ENCODE data around the gene NPAS3.

The NPAS3 gene

DNA sequence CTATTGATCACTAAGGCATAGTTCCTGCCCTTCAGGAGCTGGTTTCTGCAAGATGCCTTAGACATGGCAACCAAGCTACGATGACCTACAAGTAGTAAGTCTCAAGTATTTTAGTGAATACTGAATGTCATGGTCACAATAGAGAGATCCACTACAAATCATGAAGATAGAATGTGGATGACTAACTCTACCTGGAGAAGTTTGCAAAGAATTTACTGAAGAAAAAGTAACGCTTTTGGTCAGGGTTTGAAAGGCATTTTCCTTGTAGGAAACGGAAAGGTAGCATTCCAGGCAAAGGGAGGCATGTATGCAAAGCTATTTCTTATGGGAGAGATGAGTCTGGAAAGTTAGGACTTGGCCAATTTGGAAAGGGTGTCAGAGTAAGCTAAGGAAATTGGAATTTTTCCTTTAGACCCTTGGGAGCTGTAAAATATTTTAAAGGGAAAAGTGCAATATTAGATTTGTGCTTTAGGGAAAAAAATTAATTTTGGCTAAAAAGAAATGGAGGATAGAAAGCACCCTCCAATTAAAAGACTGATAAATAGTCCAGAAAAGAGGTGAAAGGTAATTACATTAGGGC is 634.7 kb downstream of the NPAS3 start:
- Histone ChIP-seq H3K27me3 (ENCODE audit: control insufficient read depth, insufficient read depth, low read length) (no peaks in the 10 kb centered on the region), H3K27ac (ENCODE audit: low read length) (no peak overlapping the region), H3K36me3 (ENCODE audit: control insufficient read depth, low read depth, low read length) (no peaks in the 10 kb centered on the region), H3K4me3 (ENCODE audit: low read length) (no peak overlapping the region), H3K4me1 (ENCODE audit: control insufficient read depth, low read depth, low read length) (peaks cover 9% of the 10 kb centered on the region), H3K9ac (ENCODE audit: low read length) (no peak overlapping the region), H3K9me3 (ENCODE audit: control insufficient read depth, low read depth, low read length) (no peaks in the 10 kb centered on the region)

DNA sequence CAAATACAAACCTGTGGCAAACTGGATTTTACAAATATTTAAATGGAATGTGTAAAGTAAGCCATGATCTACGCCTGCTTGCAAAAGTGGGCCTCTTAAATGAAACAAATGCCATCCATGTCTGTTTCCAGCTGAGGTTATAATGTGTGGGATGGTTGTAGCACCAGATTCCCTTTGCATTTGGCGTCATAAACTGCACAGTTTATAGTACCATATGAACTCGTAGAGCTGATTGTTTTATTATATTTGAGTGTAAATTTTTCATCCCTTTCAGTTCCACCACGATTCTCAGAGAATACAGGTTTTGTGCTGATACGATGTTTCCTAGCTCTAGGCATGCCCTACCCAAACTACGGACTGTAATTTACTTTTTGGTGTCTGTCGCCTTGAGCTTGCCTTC is 637.3 kb downstream of the NPAS3 start:
- Histone ChIP-seq H3K9ac (ENCODE audit: low read length) (no peak overlapping the region), H3K36me3 (ENCODE audit: control insufficient read depth, low read depth, low read length) (no peaks in the 10 kb centered on the region), H3K27ac (ENCODE audit: low read length) (no peak overlapping the region), H3K9me3 (ENCODE audit: control insufficient read depth, low read depth, low read length) (no peaks in the 10 kb centered on the region), H3K4me3 (ENCODE audit: low read length) (no peak overlapping the region), H3K27me3 (ENCODE audit: control insufficient read depth, insufficient read depth, low read length) (no peaks in the 10 kb centered on the region), H3K4me1 (ENCODE audit: control insufficient read depth, low read depth, low read length) (no peaks in the 10 kb centered on the region)

DNA sequence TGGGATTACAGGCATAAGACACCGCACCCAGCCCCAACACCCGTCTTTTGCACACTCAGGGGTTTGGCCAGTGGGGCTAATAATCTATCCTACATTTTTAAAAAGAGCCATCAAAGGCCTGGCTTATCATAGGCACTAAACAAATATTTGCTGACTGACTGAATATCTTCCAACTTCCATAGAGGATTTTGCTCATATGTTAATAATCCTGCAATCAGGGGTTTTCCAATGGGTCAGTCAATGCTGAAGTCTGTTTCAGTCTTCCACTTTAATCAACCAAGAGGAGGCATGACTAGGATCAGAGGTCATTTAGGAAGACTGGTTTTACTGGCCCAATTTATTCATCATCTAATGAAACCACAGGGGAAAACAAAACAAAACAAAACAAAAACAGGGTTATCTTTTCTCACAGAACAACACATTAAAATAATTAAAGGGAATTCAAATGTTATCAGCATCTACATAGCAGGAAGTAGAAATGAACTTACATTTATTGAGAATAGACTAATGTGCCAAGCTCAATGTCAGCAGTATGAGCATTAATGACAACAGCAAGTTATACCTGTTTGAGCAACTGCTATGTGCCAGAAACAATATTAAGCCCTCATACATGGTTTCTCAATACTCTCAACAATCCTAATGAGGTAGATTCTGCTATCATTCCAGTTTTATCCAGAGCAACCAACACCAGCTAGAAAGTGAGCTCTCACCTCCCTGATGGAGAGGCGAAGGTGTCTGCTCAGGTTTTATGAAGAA is 640.0 kb downstream of the NPAS3 start:
- Histone ChIP-seq H3K9me3 (ENCODE audit: control insufficient read depth, low read depth, low read length) (no peaks in the 10 kb centered on the region), H3K4me1 (ENCODE audit: control insufficient read depth, low read depth, low read length) (no peaks in the 10 kb centered on the region), H3K9ac (ENCODE audit: low read length) (no peak overlapping the region), H3K27ac (ENCODE audit: low read length) (no peak overlapping the region), H3K4me3 (ENCODE audit: low read length) (no peak overlapping the region), H3K27me3 (ENCODE audit: control insufficient read depth, insufficient read depth, low read length) (no peaks in the 10 kb centered on the region), H3K36me3 (ENCODE audit: control insufficient read depth, low read depth, low read length) (no peaks in the 10 kb centered on the region)

- H3K36me3 ChIP-seq (ENCODE audit: control insufficient read depth, low read depth, low read length), result no peaks in the 10 kb centered on the region
- no peaks in the 10 kb centered on the region for H3K27me3 ChIP-seq (ENCODE audit: control insufficient read depth, insufficient read depth, low read length)
- H3K27ac ChIP-seq (ENCODE audit: low read length), result no peak overlapping the region
- H3K4me3 ChIP-seq (ENCODE audit: low read length), result no peak overlapping the region
- H3K4me1 ChIP-seq (ENCODE audit: control insufficient read depth, low read depth, low read length), result peaks cover 11% of the 10 kb centered on the region
- no peaks in the 10 kb centered on the region for H3K9me3 ChIP-seq (ENCODE audit: control insufficient read depth, low read depth, low read length)
- no peak overlapping the region for H3K9ac ChIP-seq (ENCODE audit: low read length)
Observed at GRCh38 chr14:33580231-33580749, 641.6 kb downstream of the NPAS3 start.

DNA sequence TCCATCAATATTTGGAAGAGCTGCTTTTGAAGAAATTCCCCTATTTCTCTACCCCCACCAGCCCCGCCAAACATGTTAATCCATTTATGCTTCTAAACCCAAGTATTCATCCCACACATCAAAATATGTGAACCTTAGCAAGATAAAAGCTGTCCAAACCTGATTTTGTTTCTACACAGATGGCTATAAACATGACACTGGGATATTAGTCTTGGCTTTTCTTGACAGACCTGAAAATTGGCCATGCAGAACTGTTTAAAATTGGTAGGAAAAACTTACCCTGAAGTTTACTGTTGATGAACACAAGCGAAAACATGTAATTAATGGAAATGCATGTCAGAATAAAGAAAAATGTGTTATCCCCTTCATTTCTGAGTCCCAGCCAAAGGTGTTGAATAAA is 642.2 kb downstream of the NPAS3 start:
- Histone ChIP-seq H3K36me3 (ENCODE audit: control insufficient read depth, low read depth, low read length) (no peaks in the 10 kb centered on the region), H3K27ac (ENCODE audit: low read length) (no peak overlapping the region), H3K4me1 (ENCODE audit: control insufficient read depth, low read depth, low read length) (peaks cover 12% of the 10 kb centered on the region), H3K9ac (ENCODE audit: low read length) (no peak overlapping the region), H3K9me3 (ENCODE audit: control insufficient read depth, low read depth, low read length) (no peaks in the 10 kb centered on the region), H3K27me3 (ENCODE audit: control insufficient read depth, insufficient read depth, low read length) (no peaks in the 10 kb centered on the region), H3K4me3 (ENCODE audit: low read length) (no peak overlapping the region)

- no peak overlapping the region for H3K9ac ChIP-seq (ENCODE audit: low read length)
- H3K27ac ChIP-seq (ENCODE audit: low read length), result no peak overlapping the region
- no peaks in the 10 kb centered on the region for H3K9me3 ChIP-seq (ENCODE audit: control insufficient read depth, low read depth, low read length)
- peak overlapping the region; percentile 19 for H3K4me3 ChIP-seq (ENCODE audit: low read length)
- peaks cover 12% of the 10 kb centered on the region for H3K4me1 ChIP-seq (ENCODE audit: control insufficient read depth, low read depth, low read length)
- no peaks in the 10 kb centered on the region for H3K36me3 ChIP-seq (ENCODE audit: control insufficient read depth, low read depth, low read length)
- no peaks in the 10 kb centered on the region for H3K27me3 ChIP-seq (ENCODE audit: control insufficient read depth, insufficient read depth, low read length)
Observed at GRCh38 chr14:33584697-33585096, 646.0 kb downstream of the NPAS3 start.

- no peaks in the 10 kb centered on the region for H3K9me3 ChIP-seq (ENCODE audit: control insufficient read depth, low read depth, low read length)
- H3K27me3 ChIP-seq (ENCODE audit: control insufficient read depth, insufficient read depth, low read length), result no peaks in the 10 kb centered on the region
Observed at GRCh38 chr14:33586806-33587205, 648.1 kb downstream of the NPAS3 start.

DNA sequence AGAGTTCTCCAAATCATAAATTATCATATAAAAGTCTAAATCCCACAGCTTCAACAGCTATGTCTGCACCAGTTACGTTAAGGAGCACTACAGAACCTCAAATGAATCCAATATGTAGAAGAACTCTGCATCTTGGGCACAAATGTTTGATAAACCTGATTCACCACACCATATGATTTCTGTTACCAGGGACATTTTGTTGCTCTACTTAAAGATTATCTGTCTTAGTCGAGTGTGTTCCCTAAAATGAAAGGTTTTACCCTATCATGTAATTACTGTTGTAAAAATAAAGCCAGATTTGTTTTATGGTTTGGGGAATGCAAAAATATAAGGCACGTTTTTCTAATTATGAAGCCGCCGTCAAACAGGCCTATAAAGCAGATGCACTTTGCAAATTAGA is 649.1 kb downstream of the NPAS3 start:
- no peak overlapping the region for H3K4me3 ChIP-seq (ENCODE audit: low read length)
- no peaks in the 10 kb centered on the region for H3K27me3 ChIP-seq (ENCODE audit: control insufficient read depth, insufficient read depth, low read length)
- peaks cover 12% of the 10 kb centered on the region for H3K4me1 ChIP-seq (ENCODE audit: control insufficient read depth, low read depth, low read length)
- H3K9ac ChIP-seq (ENCODE audit: low read length), result no peak overlapping the region
- no peaks in the 10 kb centered on the region for H3K9me3 ChIP-seq (ENCODE audit: control insufficient read depth, low read depth, low read length)
- no peaks in the 10 kb centered on the region for H3K36me3 ChIP-seq (ENCODE audit: control insufficient read depth, low read depth, low read length)
- no peak overlapping the region for H3K27ac ChIP-seq (ENCODE audit: low read length)

More at GRCh38 chr14:33586806-33587205, 648.1 kb downstream of the NPAS3 start:
- H3K36me3 ChIP-seq (ENCODE audit: control insufficient read depth, low read depth, low read length), result no peaks in the 10 kb centered on the region
- no peak overlapping the region for H3K9ac ChIP-seq (ENCODE audit: low read length)
- no peak overlapping the region for H3K4me3 ChIP-seq (ENCODE audit: low read length)
- H3K4me1 ChIP-seq (ENCODE audit: control insufficient read depth, low read depth, low read length), result peaks cover 12% of the 10 kb centered on the region
- H3K27ac ChIP-seq (ENCODE audit: low read length), result no peak overlapping the region

DNA sequence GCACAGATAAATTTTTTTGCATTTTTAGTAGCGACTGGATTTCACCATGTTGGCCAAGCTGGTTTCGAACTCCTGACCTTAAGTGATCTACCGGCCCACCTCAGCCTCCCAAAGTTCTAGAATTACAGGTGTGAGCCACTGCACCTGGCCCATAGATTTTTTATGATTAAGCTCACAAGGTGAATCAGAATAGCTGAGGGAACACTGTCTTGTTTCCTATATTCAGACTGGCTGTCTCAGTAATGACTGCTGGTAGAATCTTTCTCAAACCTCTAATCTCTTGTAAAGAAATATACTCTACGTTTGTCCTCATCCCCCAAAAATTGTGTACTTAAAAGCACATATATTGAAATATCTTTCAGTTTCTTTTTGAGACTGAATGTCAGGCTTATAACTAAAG is 650.1 kb downstream of the NPAS3 start:
- Histone ChIP-seq H3K27ac (ENCODE audit: low read length) (no peak overlapping the region), H3K36me3 (ENCODE audit: control insufficient read depth, low read depth, low read length) (no peaks in the 10 kb centered on the region)

DNA sequence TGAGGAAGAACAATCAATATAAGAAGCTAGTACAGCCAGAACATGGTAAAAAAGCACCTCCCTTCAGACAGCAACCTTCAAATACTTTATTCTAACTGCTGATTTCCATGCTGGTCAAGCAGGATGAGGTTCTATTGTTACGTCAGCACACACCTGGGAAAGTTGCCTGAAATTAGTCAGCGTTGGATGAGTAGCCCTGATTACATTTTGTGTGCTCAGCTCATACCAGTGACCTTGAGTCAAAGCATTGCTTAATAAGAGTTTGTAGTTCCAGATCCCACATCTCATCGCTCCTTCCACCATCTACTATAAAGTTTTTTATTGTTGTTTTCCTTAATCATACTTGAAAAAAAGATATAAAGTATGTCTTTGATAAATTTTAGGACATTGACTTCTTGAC is 650.7 kb downstream of the NPAS3 start:
- H3K36me3 ChIP-seq (ENCODE audit: control insufficient read depth, low read depth, low read length), result no peaks in the 10 kb centered on the region
- no peaks in the 10 kb centered on the region for H3K27me3 ChIP-seq (ENCODE audit: control insufficient read depth, insufficient read depth, low read length)
- H3K4me1 ChIP-seq (ENCODE audit: control insufficient read depth, low read depth, low read length), result peaks cover 10% of the 10 kb centered on the region
- no peaks in the 10 kb centered on the region for H3K9me3 ChIP-seq (ENCODE audit: control insufficient read depth, low read depth, low read length)
- H3K4me3 ChIP-seq (ENCODE audit: low read length), result no peak overlapping the region
- no peak overlapping the region for H3K27ac ChIP-seq (ENCODE audit: low read length)
- H3K9ac ChIP-seq (ENCODE audit: low read length), result no peak overlapping the region

More for the DNA sequence above, 650.1 kb downstream of the NPAS3 start:
- no peak overlapping the region for H3K4me3 ChIP-seq (ENCODE audit: low read length)
- peaks cover 12% of the 10 kb centered on the region for H3K4me1 ChIP-seq (ENCODE audit: control insufficient read depth, low read depth, low read length)
- H3K9me3 ChIP-seq (ENCODE audit: control insufficient read depth, low read depth, low read length), result no peaks in the 10 kb centered on the region
- no peak overlapping the region for H3K9ac ChIP-seq (ENCODE audit: low read length)
- no peaks in the 10 kb centered on the region for H3K27me3 ChIP-seq (ENCODE audit: control insufficient read depth, insufficient read depth, low read length)

DNA sequence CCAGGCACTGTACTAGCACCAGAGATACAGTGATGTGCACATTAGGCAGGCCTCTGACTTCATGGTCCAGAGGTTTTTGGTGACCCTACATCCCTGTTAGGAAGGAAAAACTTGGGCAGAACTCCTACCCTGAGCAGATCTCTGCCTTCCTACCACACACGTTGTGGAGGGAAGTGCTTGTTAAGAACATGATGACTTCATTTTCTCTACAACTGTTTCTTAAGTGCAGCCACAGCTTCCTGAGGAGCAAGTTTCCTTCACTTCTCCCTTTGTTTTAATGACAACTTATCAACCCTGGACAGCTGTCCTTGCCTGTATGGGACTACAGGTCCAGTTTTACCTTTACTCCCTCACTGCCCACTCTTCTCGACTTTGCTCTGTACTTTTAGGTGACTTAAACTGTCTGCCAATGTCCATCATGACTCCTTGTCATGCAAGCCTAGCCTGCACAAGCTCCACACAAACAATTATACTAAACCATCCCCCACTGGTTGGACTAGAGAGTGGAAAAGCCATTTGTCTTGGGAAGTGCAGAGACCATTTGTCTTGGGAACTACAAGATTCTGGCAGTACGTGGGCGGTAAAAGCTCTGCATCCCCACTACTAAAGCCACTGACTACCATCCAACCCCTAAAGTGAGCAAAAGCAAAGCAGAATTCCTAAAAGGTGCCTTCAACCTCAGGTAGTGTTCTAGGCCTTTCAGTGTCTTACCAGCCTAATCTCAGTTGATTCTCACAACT is 652.4 kb downstream of the NPAS3 start:
- H3K27ac ChIP-seq (ENCODE audit: low read length), result no peak overlapping the region
- no peak overlapping the region for H3K4me3 ChIP-seq (ENCODE audit: low read length)
- H3K4me1 ChIP-seq (ENCODE audit: control insufficient read depth, low read depth, low read length), result no peaks in the 10 kb centered on the region
- H3K9me3 ChIP-seq (ENCODE audit: control insufficient read depth, low read depth, low read length), result no peaks in the 10 kb centered on the region
- no peaks in the 10 kb centered on the region for H3K27me3 ChIP-seq (ENCODE audit: control insufficient read depth, insufficient read depth, low read length)
- H3K36me3 ChIP-seq (ENCODE audit: control insufficient read depth, low read depth, low read length), result no peaks in the 10 kb centered on the region
- no peak overlapping the region for H3K9ac ChIP-seq (ENCODE audit: low read length)

All from iPS-18a (cell line).